Measurements from ENCODE around the gene PLEKHA6.

Gene PLEKHA6

DNA sequence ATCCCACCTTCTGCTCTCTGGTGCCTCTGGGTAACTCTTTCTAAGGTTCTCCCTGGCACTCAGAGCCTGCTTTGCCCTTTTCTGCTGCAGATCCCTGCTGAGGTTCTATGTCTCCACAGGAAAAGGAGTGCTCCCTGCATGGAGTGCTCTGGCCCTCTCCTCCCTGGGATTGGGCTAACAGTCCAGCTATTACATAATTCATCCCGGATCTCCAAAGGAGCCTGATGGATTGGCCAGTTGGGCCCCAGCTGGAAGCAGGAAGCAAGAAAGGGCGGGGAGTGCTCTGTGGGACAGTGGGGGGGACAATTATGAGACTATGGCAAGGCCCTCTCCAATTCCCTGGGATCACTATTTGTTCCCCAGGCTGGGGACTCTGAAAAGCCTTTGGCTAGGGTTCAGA is 94.1 kb downstream of the PLEKHA6 start:
- TF ChIP-seq CTCF (IDR thresholded peaks at IDR 0.05) = no peak

GRCh38 chr1:204264805-204265204 is 94.9 kb downstream of the PLEKHA6 start:
- TF ChIP-seq CTCF (IDR thresholded peaks at IDR 0.05) = no peak

GRCh38 chr1:204263254-204263910 is 96.3 kb downstream of the PLEKHA6 start:
- no peak for TF ChIP-seq CTCF (IDR thresholded peaks at IDR 0.05)

GRCh38 chr1:204262506-204263253 is 97.0 kb downstream of the PLEKHA6 start:
- TF ChIP-seq CTCF (IDR thresholded peaks at IDR 0.05) = no peak

DNA sequence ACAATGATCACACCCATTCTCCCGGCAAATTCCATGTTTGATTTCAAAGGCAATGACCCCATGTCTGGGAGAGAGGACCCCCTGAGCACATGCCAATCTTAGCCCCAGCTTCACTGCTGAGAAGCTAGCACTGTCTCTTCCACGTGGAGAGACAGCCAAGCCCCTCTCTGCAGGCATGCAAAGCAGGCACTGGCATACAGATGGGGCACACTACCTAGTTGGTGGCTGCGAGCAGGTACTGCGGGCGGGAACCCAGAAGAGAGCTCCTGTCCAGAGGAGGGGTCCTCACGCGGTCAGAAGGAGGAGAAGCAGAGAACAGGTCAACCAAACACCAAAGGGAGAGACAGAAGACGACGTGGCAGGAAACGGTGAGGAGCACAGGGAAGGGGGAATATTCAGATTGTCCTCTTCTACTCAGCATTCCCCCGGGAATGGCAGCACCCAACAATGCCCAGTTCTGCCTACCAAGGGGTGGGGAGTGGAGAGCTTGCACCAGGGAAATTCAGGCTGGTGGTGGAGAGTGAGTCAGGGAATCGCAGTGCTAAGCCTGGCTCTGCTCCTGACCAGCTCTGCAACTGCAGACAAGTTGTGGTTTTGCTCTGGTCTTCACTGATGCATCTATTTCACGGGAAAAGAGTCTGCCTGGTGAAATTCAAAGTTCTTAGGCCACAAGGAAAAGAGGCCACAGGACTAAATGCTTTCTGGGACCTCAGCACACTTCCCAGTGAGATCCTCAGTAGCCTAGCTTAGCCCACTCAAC is 97.8 kb downstream of the PLEKHA6 start:
- no peak for TF ChIP-seq CTCF (IDR thresholded peaks at IDR 0.05)

DNA sequence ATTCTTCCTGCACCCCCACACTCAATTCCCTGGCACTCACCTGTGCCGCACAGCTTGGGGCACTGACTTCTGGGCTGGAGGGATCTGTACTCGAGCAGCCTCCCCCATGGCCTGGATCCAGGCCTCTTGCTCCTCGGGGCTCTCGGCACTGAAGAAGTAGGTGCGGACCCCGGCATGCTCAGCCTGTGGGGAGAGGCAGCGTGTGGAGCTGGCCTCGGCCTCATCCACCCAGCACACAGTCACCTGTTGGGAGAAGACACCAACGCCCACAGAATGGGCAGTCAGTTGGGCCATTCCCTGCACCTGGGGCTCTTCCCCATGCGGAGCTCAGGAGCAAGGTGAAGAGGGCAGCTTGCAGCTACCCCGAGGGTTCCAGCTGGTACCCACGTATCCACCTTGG is 98.5 kb downstream of the PLEKHA6 start:
- no peak for TF ChIP-seq CTCF (IDR thresholded peaks at IDR 0.05)

DNA sequence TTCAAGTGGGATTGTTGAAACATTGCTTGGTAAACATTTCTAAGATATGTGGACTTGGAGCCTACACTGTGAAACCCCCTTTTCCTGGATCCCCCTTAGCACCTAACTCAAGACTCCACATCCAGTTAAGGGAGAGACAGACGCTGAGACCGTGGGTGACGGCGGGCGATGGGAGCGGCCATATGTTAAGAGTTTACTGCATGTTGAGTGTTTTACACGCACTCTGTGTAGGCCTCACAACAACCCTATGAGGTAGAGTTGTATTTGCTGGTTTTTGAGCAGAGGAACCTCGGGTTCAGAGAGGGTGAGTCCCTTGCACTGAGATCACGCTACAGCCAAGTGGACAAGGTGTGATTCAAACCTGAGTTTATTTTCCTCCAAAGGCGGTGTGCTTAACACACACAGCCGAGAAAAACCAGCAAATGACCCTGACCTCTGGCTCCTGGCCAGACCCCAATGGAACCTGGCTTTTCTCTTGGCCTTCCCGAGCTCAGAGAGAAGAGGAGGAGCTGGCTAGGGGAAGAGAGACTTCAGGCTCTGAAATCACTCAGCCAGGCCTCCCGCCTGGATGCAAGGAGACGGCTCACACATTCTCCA is 99.0 kb downstream of the PLEKHA6 start:
- no peak for TF ChIP-seq CTCF (IDR thresholded peaks at IDR 0.05)
